NCI-H526 (cell line): ENCODE results near the gene BTBD7.
A peak's percentile ranks its signal among the peaks of the same experiment; 100 is the strongest.
"Not testable (repeated sequence)": the region's sequence is repeated elsewhere in the genome, so short reads cannot be mapped to it uniquely, and the experiment has no call there.

Experiments used
- DNase-seq, 2 experiments: peaks; one replicate each; lab custom pipeline; 2025; lab: John Stamatoyannopoulos, UW

The BTBD7 gene

DNA sequence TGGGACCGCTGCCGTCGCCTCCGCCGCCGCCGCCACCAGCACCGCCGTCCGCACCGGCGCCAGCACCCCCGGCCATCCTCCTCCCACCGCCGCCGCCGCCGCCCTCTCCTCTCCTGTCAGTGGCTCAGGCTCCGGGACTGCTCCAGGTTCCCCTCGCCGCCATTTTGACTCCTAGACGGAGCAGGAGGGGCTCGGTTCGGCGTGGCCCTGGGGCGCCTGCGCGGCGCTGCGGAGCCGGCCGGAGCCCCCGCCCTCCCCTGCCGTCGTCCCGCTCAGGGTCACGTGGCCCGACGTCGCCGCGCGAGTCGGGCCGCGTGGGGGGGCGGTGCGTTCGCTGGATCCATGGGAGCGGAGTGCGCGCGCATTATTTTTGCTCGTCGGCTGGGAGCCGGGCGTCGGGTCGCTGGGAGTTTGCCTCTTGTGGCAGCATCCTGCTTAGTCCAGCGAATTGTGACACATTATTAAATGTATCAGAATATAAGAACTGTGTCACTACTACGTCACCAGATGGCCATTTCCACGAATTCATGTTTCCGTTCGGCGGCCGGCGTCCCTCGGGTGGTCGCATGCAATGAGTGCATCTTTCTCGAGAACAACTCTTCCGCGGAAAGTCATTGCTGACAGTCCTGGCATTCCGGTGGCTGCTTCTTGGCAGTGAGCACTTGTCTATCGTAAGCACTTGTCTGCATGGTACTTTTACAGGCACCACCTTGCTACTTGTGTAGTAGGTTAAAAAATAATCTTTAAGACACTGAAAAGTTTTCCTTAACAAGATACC, at the start of gene BTBD7:
Gene BTBD7 (minus strand): TSS at position 184 of the 778 bp plus-strand sequence. CDS start 36,985 bp downstream, outside the sequence.
- DNase-seq, result peak; percentile 90 to 98

- DNase-seq, result no peak
Observed at GRCh38 chr14:93381644-93382043, 48.8 kb upstream of the BTBD7 start.

DNA sequence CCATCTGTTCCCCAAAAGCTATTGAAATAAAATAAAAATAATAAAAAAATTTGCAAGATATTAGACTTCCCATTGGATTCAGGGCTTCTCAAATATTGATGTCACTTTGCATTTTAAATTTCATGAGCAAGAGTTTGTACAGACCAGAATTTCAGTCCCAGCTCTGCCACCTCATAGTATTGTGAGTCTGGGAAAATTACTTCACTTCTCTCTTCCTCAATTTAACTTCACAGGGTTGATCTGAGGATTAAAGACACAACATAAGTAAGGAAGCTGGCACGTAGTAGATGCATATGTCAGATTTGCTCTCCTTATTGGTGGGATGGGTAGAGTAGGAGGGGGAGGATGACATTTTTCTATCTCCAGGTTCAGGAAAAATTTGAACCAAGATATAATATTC, 47.0 kb upstream of the BTBD7 start:
- DNase-seq, result no peak

- no peak for DNase-seq
Observed at GRCh38 chr14:93375673-93376156, 42.9 kb upstream of the BTBD7 start.

DNA sequence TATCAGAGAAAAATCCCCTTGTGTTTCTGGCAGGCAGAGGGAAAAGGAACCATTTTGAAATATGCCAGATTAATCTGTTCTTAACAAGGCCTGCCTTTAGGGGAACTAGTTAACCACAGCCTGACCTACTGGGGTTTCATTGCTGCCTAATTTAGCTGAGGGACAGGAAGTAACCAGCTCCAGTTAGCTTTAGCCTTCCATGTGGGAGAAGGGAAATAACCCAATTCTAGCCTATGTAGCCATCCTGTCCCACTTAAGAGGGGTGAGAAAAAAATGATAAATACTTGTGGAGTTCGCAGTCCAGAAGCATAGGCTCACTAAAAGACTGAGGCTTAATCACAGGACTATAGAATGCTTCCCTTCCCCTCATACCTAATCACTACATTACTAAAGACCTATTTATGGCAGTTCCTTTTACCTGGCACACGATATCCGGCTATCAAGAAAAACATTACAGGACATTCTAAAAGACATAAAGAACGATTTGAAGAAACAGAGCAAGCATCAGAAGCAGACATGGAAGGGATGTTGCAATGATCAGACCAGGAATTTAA, 37.0 kb upstream of the BTBD7 start:
- DNase-seq, result no peak

DNA sequence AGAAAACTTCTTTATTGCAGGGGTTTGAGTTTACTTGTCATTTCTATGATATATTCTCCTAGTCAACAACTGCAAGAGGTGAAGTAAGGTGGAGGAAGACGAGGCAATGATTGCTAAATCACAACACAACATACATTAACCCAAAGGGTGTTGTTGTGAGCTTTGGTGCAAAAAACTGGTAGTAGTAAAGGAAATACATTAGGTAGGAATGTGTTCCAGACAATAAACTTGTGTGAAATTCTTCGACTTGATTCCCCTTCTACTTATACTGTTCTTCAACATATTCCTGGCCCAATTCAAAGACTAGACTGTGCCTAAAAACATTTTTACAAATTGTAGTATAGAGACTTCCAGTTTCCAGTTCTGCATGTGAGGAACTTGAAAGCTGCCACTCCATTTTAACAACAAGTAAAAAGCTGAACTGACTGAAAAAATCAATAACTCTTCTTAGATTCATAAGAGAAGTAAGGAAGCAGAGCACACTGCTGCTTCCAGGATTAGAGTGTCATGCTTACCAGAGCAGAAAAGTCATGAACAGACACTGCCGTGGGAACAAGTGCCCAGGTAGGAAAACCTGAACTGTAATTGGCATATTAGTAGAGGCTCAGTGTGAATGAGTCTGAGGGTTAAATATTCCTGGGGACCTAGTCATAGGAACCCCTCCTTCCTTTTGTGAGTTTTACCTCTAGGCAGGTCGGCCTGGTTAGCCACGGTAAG, 36.3 kb upstream of the BTBD7 start:
- DNase-seq, result no peak

DNA sequence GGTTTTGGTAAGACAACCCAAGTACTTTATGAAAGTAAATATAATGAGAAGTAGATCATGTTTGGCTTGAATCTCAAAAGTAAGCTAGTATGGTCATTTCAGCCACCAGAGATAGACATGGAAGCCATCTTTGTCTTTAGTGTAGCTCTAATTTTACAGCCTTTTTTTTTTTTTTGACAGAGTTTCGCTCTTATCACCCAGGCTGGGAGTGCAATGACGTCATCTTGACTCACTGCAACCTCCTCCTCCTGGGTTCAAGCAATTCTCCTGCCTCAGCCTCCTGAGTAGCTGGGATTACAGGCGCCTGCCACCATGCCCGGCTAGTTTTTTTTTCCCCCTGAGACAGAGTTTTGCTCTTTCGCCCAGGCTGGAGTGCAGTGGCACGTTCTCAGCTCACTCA, 22.0 kb upstream of the BTBD7 start:
- not testable (repeated sequence) for DNase-seq

GRCh38 chr14:93348292-93348691, 15.5 kb upstream of the BTBD7 start:
- no peak for DNase-seq

DNA sequence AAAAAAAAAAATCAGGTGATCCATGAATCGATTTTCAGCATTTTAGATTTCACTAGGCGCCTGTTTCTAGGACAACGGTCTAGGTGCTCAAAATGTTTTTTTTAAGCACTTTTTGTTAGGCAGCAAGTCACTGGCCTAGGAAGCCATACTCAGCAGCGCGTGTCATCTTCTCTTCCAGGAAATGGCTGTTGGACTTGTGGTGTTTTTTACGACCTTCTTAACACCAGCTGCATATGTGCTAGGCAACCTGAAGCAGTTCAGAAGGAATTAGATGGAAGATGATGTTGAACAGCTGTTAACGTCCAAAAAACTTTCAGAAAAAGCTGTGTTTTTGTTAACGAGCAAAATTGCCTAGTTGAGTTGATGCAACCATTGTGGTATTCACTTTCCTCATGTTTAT, 15.0 kb upstream of the BTBD7 start:
- DNase-seq, result no peak

- no peak for DNase-seq
Observed at GRCh38 chr14:93346926-93347721, 14.3 kb upstream of the BTBD7 start, which contains the start of gene COX8C. COX8C (plus strand) TSS chr14:93347182; CDS start chr14:93347269, 87 bp downstream.

DNA sequence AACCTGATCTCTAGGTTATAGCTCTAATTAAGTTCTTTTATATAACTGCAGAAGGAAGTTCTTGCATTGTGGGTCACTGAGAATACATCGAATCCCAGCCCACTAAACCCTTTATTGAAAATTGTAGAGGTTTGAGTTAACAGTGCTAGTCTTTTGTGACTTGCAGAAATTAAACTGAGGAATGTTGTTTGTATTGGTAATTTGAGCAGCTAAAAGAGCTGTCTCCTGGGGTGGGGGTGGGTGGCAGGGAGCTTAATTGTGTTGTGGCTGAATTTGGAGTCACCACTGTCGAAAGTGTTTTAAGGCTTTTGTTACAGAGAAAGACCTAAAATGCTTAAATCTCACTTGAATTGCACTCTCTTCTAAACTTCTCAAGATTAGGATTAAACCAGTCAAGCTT, 11.0 kb upstream of the BTBD7 start:
- DNase-seq, result no peak

DNA sequence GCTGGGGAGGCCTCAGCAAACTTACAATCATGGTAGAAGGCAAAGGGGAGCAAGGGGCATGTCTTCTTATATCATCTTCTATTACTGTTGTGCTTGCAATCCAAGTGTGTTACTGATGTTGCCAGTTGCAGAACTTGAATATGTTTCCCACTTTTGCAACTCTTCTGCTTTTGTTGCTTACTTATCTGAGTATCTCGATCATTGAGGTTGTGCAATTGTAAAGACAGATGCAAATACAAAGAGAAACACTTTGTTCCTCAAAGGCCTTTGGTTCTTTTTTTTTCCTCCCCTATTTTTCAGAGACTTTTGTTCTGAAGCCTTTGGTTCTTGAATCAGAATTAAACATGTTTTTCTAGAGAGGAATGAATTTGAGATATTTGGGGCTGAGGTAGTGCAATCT, 10.4 kb upstream of the BTBD7 start:
- DNase-seq, result no peak

GRCh38 chr14:93337884-93338283, 5.0 kb upstream of the BTBD7 start:
- no peak for DNase-seq

DNA sequence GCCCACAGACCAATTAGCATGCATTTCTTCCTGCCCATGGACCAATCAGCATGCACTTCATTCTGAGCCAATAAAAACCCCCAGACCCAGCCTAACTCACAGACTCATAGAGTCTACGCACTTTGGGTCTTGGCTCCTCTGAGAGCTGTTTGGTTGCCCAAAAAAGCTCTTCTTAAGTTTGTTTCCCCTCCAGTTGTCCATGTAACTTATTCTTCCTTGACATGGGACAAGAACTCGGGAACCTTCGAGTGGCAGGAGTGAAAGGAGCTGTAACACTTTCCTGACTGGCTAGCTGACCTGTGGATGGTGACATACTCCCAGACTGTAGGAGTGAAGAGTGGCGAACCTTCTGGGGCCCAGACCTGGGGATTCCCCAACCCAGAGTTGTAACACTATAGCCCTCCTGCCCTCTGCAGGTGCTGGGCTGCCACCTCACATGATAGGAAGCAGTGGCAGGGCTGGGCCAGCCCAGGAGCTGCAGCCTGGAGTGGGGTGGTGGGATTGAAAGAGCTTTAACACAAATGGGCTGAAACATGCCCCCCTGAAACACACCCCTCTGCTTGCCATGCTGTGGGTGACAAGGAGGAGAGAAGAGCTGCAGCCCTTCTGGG, 4.4 kb upstream of the BTBD7 start:
- no peak for DNase-seq

DNA sequence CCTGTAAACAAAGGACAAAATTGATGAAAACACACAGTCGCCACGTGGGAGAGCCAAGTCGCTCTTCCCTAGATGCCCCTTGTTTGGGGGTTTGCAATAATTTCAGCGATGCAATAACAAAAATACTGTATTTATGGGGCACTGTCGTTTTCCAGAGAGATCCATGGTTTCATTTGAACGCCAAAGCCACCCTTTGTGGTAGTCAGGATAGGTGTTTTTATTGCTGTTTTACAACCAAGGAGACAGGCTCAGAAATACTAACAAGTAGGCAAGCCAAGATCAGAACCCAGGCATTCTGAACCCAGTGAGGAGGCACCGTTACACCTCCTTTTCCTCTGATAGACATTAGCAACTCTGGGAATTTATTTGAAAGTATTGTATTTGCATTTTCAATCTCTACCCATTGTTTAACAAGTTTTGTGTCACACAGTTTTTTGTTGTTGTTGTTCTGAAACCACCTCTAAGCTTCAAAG, 831 bp upstream of the BTBD7 start:
- DNase-seq, result peak in 1 of 2 experiments; percentile 54

GRCh38 chr14:93332397-93332852, 411 bp downstream of the BTBD7 start:
- DNase-seq, result peak in 1 of 2 experiments; percentile 80

- no peak for DNase-seq
Observed at GRCh38 chr14:93331728-93332396, 974 bp downstream of the BTBD7 start.

DNA sequence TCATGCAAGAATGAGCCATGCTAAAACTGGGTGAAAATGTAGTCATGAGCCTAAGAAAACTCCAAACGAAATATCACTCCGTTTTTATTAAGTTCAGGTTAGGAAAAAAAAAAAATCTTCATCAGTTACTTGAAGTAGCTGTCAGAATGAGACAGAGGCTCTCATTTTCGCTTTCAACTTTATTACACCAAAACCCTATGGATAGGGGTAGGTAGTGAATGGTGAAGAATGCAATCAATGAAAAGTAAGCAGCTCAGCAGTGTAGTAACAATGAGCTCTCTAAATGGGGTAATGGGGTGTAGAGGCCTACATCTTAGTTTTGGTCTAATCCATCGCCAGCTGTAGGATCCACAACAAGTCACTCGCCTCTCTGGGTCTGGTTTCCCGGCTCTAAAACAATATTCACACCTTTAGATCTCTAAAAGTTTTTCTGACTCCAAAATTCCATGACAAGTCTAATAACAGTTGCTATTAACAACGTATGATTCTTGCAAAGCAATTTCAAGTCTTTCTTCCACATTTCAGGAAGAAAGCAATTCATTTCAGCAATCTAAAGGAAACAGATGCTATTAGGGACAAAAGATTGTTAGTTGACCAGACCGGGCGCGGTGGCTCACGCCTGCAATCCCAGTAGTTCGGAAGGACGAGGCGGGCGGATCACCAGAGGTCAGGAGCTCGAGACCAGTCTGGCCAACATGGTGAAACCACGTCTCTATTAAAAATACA, 1.7 kb downstream of the BTBD7 start:
- no peak for DNase-seq

GRCh38 chr14:93330609-93331000, 2.2 kb downstream of the BTBD7 start:
- DNase-seq, result no peak

DNA sequence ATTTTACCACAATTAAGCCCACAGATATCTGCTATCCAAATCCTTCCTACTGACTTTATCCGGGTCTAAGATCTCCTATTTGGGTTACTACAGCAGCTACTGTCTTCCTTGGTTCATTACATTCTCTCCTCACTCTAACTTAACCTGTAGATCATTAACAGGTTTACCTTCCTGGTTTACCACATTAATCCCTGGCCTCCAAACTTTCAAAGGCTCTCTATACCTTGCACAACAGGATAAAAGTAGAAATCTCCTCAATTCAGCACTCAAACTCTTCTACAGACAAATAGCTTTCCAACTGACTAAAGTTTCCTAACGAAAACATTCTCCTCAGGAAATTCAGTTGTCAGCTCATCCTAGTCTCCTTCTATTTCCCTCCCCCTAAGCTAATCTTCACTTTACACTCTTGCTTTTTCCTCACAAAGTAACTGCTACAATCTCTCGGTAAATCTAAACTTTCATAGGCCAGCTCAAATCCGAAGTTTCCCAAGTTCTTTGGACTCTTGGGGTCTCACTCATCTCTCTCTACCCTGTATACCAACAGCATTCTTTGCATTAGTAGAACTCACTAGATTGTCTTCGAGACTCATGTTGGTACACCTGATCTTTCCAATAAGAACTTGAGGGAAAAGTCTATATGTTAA, 2.7 kb downstream of the BTBD7 start:
- no peak for DNase-seq
